MCF 10A (cell line): ENCODE results near the gene FXYD5. TPM values are rescaled to one million over a fixed set of nuclear protein-coding genes. Genes with fewer than 3 reads are reported as not detected.

Experiments used
- BruUV-seq: library from RNA; stranded (reverse); fragments of 400-500 nt; replicated peaks from 2 replicates; lab custom pipeline; 2021; lab: Mats Ljungman, UMichigan
- CTCF ChIA-PET: fragments of 300-600 bp; sonication (Branson Sonifier 250); formaldehyde crosslinking; extraction: SDS; loops from one replicate; lab custom pipeline; 2021; ENCODE audit warnings: antibody characterized with exemption, inconsistent platforms; lab: Yijun Ruan, JAX
- POLR2A ChIA-PET: fragments of 300-600, 350-650 bp; sonication (Branson Sonifier 250); formaldehyde crosslinking; extraction: SDS; loops from one replicate; lab custom pipeline; 2020; ENCODE audit warnings: antibody characterized with exemption, inconsistent platforms; lab: Yijun Ruan, JAX
- DNase-seq: peaks from one replicate; pipeline ENCODE4 v3.0.0-alpha.2; 2018; ENCODE audit not compliant: unreplicated experiment
- H3K27ac Mint-ChIP-seq: one replicate; pipeline ENCODE4 v1.8.0; 2022; ENCODE audit warnings: mild to moderate bottlenecking, low read depth, mixed read lengths; ENCODE audit not compliant: unreplicated experiment
- H3K27me3 Mint-ChIP-seq: one replicate; pipeline ENCODE4 v1.8.0; 2022; ENCODE audit warnings: mixed read lengths; ENCODE audit not compliant: insufficient read depth, unreplicated experiment
- H3K36me3 Mint-ChIP-seq: one replicate; pipeline ENCODE4 v1.8.0; 2022; ENCODE audit warnings: mild to moderate bottlenecking, moderate library complexity, mixed read lengths; ENCODE audit not compliant: insufficient read depth, unreplicated experiment
- H3K4me1 Mint-ChIP-seq: one replicate; pipeline ENCODE4 v1.8.0; 2022; ENCODE audit warnings: mixed read lengths; ENCODE audit not compliant: insufficient read depth, unreplicated experiment
- H3K4me3 Mint-ChIP-seq: one replicate; pipeline ENCODE4 v1.8.0; 2022; ENCODE audit warnings: mild to moderate bottlenecking, moderate library complexity, mixed read lengths; ENCODE audit not compliant: unreplicated experiment
- H3K9me3 Mint-ChIP-seq: one replicate; pipeline ENCODE4 v1.8.0; 2022; ENCODE audit warnings: mixed read lengths; ENCODE audit not compliant: unreplicated experiment
- CTCF ChIP-seq: fragments of 200-600 bp; IDR thresholded peaks from one replicate; pipeline ENCODE4 v1.8.0; 2022; ENCODE audit warnings: antibody characterized with exemption, mild to moderate bottlenecking; ENCODE audit not compliant: unreplicated experiment
- intact Hi-C: fragments of 100-400 bp; cut with micrococcal nuclease; formaldehyde crosslinking; loops from 2 replicates; pipeline ENCODE4 v1.14.1; 2022
- total RNA-seq: library from RNA; stranded (reverse); gene quantifications from 2 replicates; pipeline ENCODE4 v1.2.3, GENCODE V29; 2022

Gene FXYD5
- total RNA-seq, 1 experiment from 2014 or later, result 150 TPM

DNA sequence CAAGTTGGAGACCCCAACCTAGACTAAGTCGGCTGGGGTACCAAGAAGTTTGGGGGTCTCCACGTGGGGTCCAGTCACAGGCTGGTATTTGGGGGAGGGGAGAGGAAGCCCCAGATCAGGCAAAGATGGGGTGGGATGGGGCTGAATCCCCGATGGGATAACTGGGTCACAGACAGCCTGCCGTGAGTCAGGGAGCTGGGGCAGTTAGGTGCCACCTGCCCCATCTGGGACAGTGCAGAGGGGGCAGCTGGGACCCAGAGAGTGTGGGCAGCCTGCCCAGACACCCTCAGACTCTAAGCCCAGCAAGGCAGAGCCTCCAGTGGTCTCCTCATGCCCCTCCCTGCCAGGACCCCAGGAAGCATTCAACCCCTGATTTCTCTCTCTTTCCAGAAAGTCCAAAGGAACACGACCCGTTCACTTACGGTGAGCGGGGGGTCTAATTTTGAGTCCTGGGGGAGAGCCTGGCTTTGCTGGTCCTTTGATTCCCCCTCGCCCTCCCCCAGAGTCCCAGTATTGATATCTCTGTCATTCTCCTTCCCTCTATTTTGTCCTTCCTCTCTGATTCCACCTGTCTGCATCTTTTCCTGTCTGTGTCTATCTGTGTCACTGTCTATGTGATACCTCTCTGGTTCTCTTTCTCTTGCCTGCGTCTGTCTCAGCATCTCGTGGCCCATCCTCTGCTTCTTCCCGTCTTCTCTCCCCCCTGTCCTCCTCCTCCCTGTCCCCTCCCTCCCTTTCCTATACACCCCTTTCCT is 14.2 kb upstream of the FXYD5 start:
- H3K27me3 Mint-ChIP-seq, result peaks cover 19% of the 10 kb centered on the region
- H3K27ac Mint-ChIP-seq, result no peak overlapping the region
- TF ChIP-seq CTCF, result no peak
- BruUV-seq, result no TSS peak
- peaks cover 15% of the 10 kb centered on the region for H3K4me1 Mint-ChIP-seq
- CTCF ChIA-PET, result interaction anchor here (0.5 to 2.0 kb wide), 5 partner anchors 43 to 139 kb away, joined by 3 to 6 read pairs (median 4); no protein-coding TSS in a partner anchor
- H3K9me3 Mint-ChIP-seq, result no peaks in the 10 kb centered on the region
- H3K36me3 Mint-ChIP-seq, result no peaks in the 10 kb centered on the region
- POLR2A ChIA-PET, result interaction anchor here (0.8 to 1.3 kb wide), 2 partner anchors 19 to 107 kb away, joined by 3 to 4 read pairs; no protein-coding TSS in a partner anchor
- H3K4me3 Mint-ChIP-seq, result no peak overlapping the region
- intact Hi-C loops, result loop anchor here (10.0 kb wide), 1 partner anchor 324 kb away; no protein-coding TSS in a partner anchor
- DNase-seq, result no peak

GRCh38 chr19:35140962-35141836 is 13.3 kb upstream of the FXYD5 start:
- H3K27ac Mint-ChIP-seq, result no peak overlapping the region

GRCh38 chr19:35141837-35142605 is 12.5 kb upstream of the FXYD5 start:
- CTCF ChIA-PET, result interaction anchor here (0.5 to 2.2 kb wide), 26 partner anchors 9 to 831 kb away, joined by 3 to 24 read pairs (median 3); partner anchors contain the start of gene FXYD5
- peaks cover 19% of the 10 kb centered on the region for H3K27me3 Mint-ChIP-seq
- intact Hi-C loops, result loop anchor here (1.0 to 10.0 kb wide), 4 partner anchors 75 to 323 kb away; no protein-coding TSS in a partner anchor
- POLR2A ChIA-PET, result interaction anchor here (0.5 to 1.3 kb wide), 7 partner anchors 11 to 124 kb away, joined by 3 to 5 read pairs (median 3); partner anchors contain the start of gene FXYD3
- H3K27ac Mint-ChIP-seq, result no peak overlapping the region
- BruUV-seq, result no TSS peak
- no peak for DNase-seq
- H3K4me3 Mint-ChIP-seq, result no peak overlapping the region
- H3K36me3 Mint-ChIP-seq, result no peaks in the 10 kb centered on the region
- no peak for TF ChIP-seq CTCF
- peaks cover 15% of the 10 kb centered on the region for H3K4me1 Mint-ChIP-seq
- H3K9me3 Mint-ChIP-seq, result no peaks in the 10 kb centered on the region

More at GRCh38 chr19:35140962-35141836, 13.3 kb upstream of the FXYD5 start:
- H3K9me3 Mint-ChIP-seq, result no peaks in the 10 kb centered on the region
- intact Hi-C loops, result loop anchor here (1.0 to 10.0 kb wide), 4 partner anchors 74 to 324 kb away; no protein-coding TSS in a partner anchor
- no peaks in the 10 kb centered on the region for H3K36me3 Mint-ChIP-seq
- CTCF ChIA-PET, result interaction anchor here (0.5 to 2.2 kb wide), 19 partner anchors 10 to 165 kb away, joined by 3 to 24 read pairs (median 5); partner anchors contain the start of gene FXYD5
- H3K27me3 Mint-ChIP-seq, result peaks cover 19% of the 10 kb centered on the region
- POLR2A ChIA-PET, result interaction anchor here (0.6 to 1.3 kb wide), 6 partner anchors 18 to 125 kb away, joined by 3 to 4 read pairs (median 4); no protein-coding TSS in a partner anchor
- BruUV-seq, result no TSS peak
- DNase-seq, result peak; percentile 93
- H3K4me1 Mint-ChIP-seq, result peaks cover 15% of the 10 kb centered on the region
- no peak overlapping the region for H3K4me3 Mint-ChIP-seq
- TF ChIP-seq CTCF, result peak; percentile 57
